ENCODE results near the gene HIBCH.
"Not testable (repeated sequence)": the region's sequence is repeated elsewhere in the genome, so short reads cannot be mapped to it uniquely, and the experiment has no call there.

HIBCH gene

GRCh38 chr2:190279256-190280134, 40.1 kb downstream of the HIBCH start:
- not testable (repeated sequence) for H4K91ac ChIP-seq (ENCODE audit: low read depth, low read length, poor library complexity); H3K14ac ChIP-seq (ENCODE audit: low read length); H4K8ac ChIP-seq (ENCODE audit: low read depth, low read length); H3K4me3 ChIP-seq (ENCODE audit: low read length in 2 of 2); H3K27me3 ChIP-seq (ENCODE audit: control insufficient read depth in 3 of 3, insufficient read depth in 3 of 3, low read depth in 1 of 3, low read length in 3 of 3); H2AFZ ChIP-seq (ENCODE audit: low read length); H2BK15ac ChIP-seq (ENCODE audit: low read length); H2BK12ac ChIP-seq (ENCODE audit: low read length); H2AK5ac ChIP-seq (ENCODE audit: low read depth, low read length); H3K27ac ChIP-seq (replicated peaks; ENCODE audit: low read length); H3K4me2 ChIP-seq (ENCODE audit: insufficient read depth, low read length, poor library complexity, severe bottlenecking); H3K9me3 ChIP-seq (replicated peaks in 1 of 2; ENCODE audit: control insufficient read depth in 2 of 2, insufficient read depth in 1 of 2, low read depth in 1 of 2, low read length in 2 of 2); H2BK5ac ChIP-seq (ENCODE audit: low read length); H2BK120ac ChIP-seq (ENCODE audit: low read depth, low read length); H3K23ac ChIP-seq (ENCODE audit: low read depth, low read length, poor library complexity); H3K4ac ChIP-seq (ENCODE audit: low read length); H3K4me1 ChIP-seq (ENCODE audit: control insufficient read depth in 2 of 2, insufficient read depth in 1 of 2, low read depth in 1 of 2, low read length in 2 of 2); H3K18ac ChIP-seq (ENCODE audit: low read length); H3K79me1 ChIP-seq (ENCODE audit: low read depth, low read length); H3K9ac ChIP-seq (ENCODE audit: low read depth, low read length, poor library complexity); DNase-seq (ENCODE audit: low spot score)
- H3K36me3 ChIP-seq (replicated peaks in 1 of 2; ENCODE audit: control insufficient read depth in 2 of 2, insufficient read depth in 2 of 2, low read length in 2 of 2) = peaks cover 4 to 33% of the 10 kb centered on the region in 2 donors
- WGBS, 2 donors (ENCODE audit: extremely low coverage in 2 of 2, insufficient read length in 2 of 2, insufficient replicate concordance in 1 of 2) = no CpG with 5 or more reads among the region's 12 CpGs

DNA sequence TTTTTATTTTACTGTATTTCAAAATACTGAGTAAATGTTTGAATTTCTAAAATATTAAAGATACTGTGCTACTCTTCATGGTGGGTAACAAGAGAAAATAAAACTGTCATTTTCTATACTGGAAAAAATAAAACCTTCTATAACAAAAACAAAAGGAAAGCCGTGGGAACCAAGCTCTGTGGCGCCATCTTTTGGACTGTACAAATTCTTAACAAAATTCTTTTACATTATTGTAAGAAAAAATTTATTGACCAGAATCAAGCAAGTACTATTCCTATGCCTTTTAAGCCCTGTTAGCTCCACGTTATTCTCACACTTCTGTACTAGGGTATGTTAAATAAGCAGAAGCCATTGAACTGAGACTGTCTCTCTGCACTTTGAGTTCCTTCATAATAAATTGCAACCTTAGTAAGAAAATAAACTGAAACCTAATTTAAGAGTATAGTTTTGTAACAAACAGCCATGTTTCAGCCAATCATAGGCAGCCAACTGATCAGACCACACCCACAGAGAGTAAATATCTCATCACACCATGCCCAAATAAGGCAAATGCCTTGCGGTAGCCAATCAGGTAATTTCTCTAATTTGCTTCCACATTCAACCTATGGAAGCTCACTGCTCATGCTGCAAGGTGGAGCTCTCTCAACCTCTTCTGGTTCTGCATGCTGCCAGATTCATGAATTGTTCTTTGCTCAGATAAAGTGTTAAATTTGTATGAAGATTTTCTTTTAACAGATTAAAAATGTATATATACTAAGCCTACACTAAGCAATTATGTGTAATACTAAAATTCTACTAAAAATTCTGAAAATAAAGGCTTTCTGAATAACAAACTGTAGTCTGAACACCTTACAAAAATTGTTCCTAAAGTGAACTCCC, 42.2 kb downstream of the HIBCH start:
- H2BK15ac ChIP-seq (ENCODE audit: low read length) = no peak overlapping the region
- no peak overlapping the region for H2BK5ac ChIP-seq (ENCODE audit: low read length)
- H3K9me3 ChIP-seq (replicated peaks in 1 of 2; ENCODE audit: control insufficient read depth in 2 of 2, insufficient read depth in 1 of 2, low read depth in 1 of 2, low read length in 2 of 2) = peaks cover 1 to 3% of the 10 kb centered on the region in 2 donors
- H3K23ac ChIP-seq (ENCODE audit: low read depth, low read length, poor library complexity) = no peak overlapping the region
- no peak overlapping the region for H3K9ac ChIP-seq (ENCODE audit: low read depth, low read length, poor library complexity)
- no peak overlapping the region for H4K91ac ChIP-seq (ENCODE audit: low read depth, low read length, poor library complexity)
- H3K4me3 ChIP-seq (ENCODE audit: low read length in 2 of 2) = no peak overlapping the region
- no peaks in the 10 kb centered on the region for H3K27me3 ChIP-seq (ENCODE audit: control insufficient read depth in 3 of 3, insufficient read depth in 3 of 3, low read depth in 1 of 3, low read length in 3 of 3)
- H3K4ac ChIP-seq (ENCODE audit: low read length) = no peak overlapping the region
- no peak overlapping the region for H3K14ac ChIP-seq (ENCODE audit: low read length)
- no peak overlapping the region for H3K27ac ChIP-seq (replicated peaks; ENCODE audit: low read length)
- H3K18ac ChIP-seq (ENCODE audit: low read length) = no peak overlapping the region
- H4K8ac ChIP-seq (ENCODE audit: low read depth, low read length) = no peak overlapping the region
- H3K4me1 ChIP-seq (ENCODE audit: control insufficient read depth in 2 of 2, insufficient read depth in 1 of 2, low read depth in 1 of 2, low read length in 2 of 2) = no peaks in the 10 kb centered on the region
- H2AFZ ChIP-seq (ENCODE audit: low read length) = no peak overlapping the region
- no peak overlapping the region for H3K4me2 ChIP-seq (ENCODE audit: insufficient read depth, low read length, poor library complexity, severe bottlenecking)
- H2BK120ac ChIP-seq (ENCODE audit: low read depth, low read length) = no peak overlapping the region
- no peaks in the 10 kb centered on the region for H3K79me1 ChIP-seq (ENCODE audit: low read depth, low read length)
- H2AK5ac ChIP-seq (ENCODE audit: low read depth, low read length) = no peak overlapping the region
- no CpG with 5 or more reads among the region's 4 CpGs for WGBS, 2 donors (ENCODE audit: extremely low coverage in 2 of 2, insufficient read length in 2 of 2, insufficient replicate concordance in 1 of 2)
- peaks cover 2 to 21% of the 10 kb centered on the region in 2 donors for H3K36me3 ChIP-seq (replicated peaks in 1 of 2; ENCODE audit: control insufficient read depth in 2 of 2, insufficient read depth in 2 of 2, low read length in 2 of 2)
- peak; percentile 20 for DNase-seq (ENCODE audit: low spot score)
- H2BK12ac ChIP-seq (ENCODE audit: low read length) = no peak overlapping the region

DNA sequence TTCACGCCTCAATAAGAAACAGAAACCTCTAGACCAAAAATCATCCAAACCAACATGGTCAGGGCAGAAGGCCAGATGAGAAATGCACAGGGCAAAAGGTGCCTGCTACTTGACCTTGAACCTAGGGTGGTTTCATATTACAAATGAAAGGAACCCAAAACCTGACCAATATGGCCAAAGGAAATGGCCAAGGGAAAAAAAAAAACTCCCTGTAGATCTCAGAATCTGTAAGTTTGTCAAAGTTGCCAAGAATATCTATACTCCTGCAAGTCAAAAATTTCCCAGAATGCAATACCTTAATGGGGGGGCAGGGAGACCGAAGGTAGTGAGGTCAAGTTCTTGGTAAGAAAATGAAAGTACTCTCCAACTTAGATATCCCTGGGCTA, 47.2 kb downstream of the HIBCH start:
- Histone ChIP-seq H3K79me1 (ENCODE audit: low read depth, low read length) (no peaks in the 10 kb centered on the region), H3K4ac (ENCODE audit: low read length) (no peak overlapping the region), H3K23ac (ENCODE audit: low read depth, low read length, poor library complexity) (no peak overlapping the region), H2AFZ (ENCODE audit: low read length) (no peak overlapping the region), H2BK120ac (ENCODE audit: low read depth, low read length) (no peak overlapping the region), H3K9ac (ENCODE audit: low read depth, low read length, poor library complexity) (no peak overlapping the region), H2BK5ac (ENCODE audit: low read length) (no peak overlapping the region), H3K27me3 (ENCODE audit: control insufficient read depth in 3 of 3, insufficient read depth in 3 of 3, low read depth in 1 of 3, low read length in 3 of 3) (no peaks in the 10 kb centered on the region), H3K4me2 (ENCODE audit: insufficient read depth, low read length, poor library complexity, severe bottlenecking) (no peak overlapping the region), H3K9me3 (replicated peaks in 1 of 2; ENCODE audit: control insufficient read depth in 2 of 2, insufficient read depth in 1 of 2, low read depth in 1 of 2, low read length in 2 of 2) (no peaks in the 10 kb centered on the region), H2BK12ac (ENCODE audit: low read length) (no peak overlapping the region), H4K91ac (ENCODE audit: low read depth, low read length, poor library complexity) (no peak overlapping the region), H3K14ac (ENCODE audit: low read length) (no peak overlapping the region), H3K4me3 (ENCODE audit: low read length in 2 of 2) (no peak overlapping the region), H2AK5ac (ENCODE audit: low read depth, low read length) (no peak overlapping the region), H3K36me3 (replicated peaks in 1 of 2; ENCODE audit: control insufficient read depth in 2 of 2, insufficient read depth in 2 of 2, low read length in 2 of 2) (peaks cover 0 to 7% of the 10 kb centered on the region in 2 donors), H3K18ac (ENCODE audit: low read length) (no peak overlapping the region), H3K27ac (replicated peaks; ENCODE audit: low read length) (no peak overlapping the region), H3K4me1 (ENCODE audit: control insufficient read depth in 2 of 2, insufficient read depth in 1 of 2, low read depth in 1 of 2, low read length in 2 of 2) (no peaks in the 10 kb centered on the region), H4K8ac (ENCODE audit: low read depth, low read length) (no peak overlapping the region), H2BK15ac (ENCODE audit: low read length) (no peak overlapping the region)
- WGBS, 2 donors (ENCODE audit: extremely low coverage in 2 of 2, insufficient read length in 2 of 2, insufficient replicate concordance in 1 of 2) = no CpG with 5 or more reads among the region's 2 CpGs
- no peak for DNase-seq (ENCODE audit: low spot score)

Data from neuronal stem cell (in vitro differentiated cells).